Fibroblast of lung (primary cell): ENCODE results near the gene CHAF1B. TPM values are rescaled to one million over a fixed set of nuclear protein-coding genes. Genes with fewer than 3 reads are reported as not detected.
"Not testable (repeated sequence)": the region's sequence is repeated elsewhere in the genome, so short reads cannot be mapped to it uniquely, and the experiment has no call there.

ENCODE experiments used
- DNase-seq, 2 donors: peaks; one replicate each; pipeline versions ENCODE4 v3.0.0 to v3.0.0-alpha.2; 2010; ENCODE audit warnings: low read depth in 2 of 2
- H2AFZ ChIP-seq: 2 replicates; pipeline ENCODE4 v1.5.1; 2012; ENCODE audit warnings: low read length, control low read depth, inconsistent platforms
- H3K27ac ChIP-seq: 2 replicates; pipeline ENCODE4 v1.5.1; 2011; ENCODE audit warnings: low read length, control low read depth; ENCODE audit not compliant: insufficient read depth
- H3K27me3 ChIP-seq: 2 replicates; pipeline ENCODE4 v1.5.1; 2011; ENCODE audit warnings: mild to moderate bottlenecking, low read length; ENCODE audit not compliant: control insufficient read depth, insufficient read depth
- H3K36me3 ChIP-seq: 2 replicates; pipeline ENCODE4 v1.5.1; 2011; ENCODE audit warnings: low read length; ENCODE audit not compliant: control insufficient read depth, insufficient read depth
- H3K4me1 ChIP-seq: 2 replicates; pipeline ENCODE4 v1.5.1; 2011; ENCODE audit warnings: low read length; ENCODE audit not compliant: control insufficient read depth, insufficient read depth; ENCODE audit errors: extremely low read depth
- H3K4me2 ChIP-seq: 2 replicates; pipeline ENCODE4 v1.5.1; 2011; ENCODE audit warnings: low read length, control low read depth; ENCODE audit not compliant: insufficient read depth; ENCODE audit errors: extremely low read depth
- H3K4me3 ChIP-seq, 4 experiments: fragments of 200-600 bp in 1 of 4; sonication (generic) in 1 of 4; replicated peaks in 1 of 4; 2 replicates each; pipeline ENCODE4 v1.5.1; 2011 to 2016; ENCODE audit warnings: low read length in 4 of 4, low read depth in 3 of 4, mild to moderate bottlenecking in 3 of 4, control low read depth in 2 of 4, inconsistent platforms in 1 of 4, mixed read lengths in 1 of 4; ENCODE audit not compliant: insufficient read depth in 1 of 4; ENCODE audit errors: control extremely low read depth in 1 of 4
- H3K79me2 ChIP-seq: 2 replicates; pipeline ENCODE4 v1.5.1; 2012; ENCODE audit warnings: mild to moderate bottlenecking, low read length, inconsistent platforms; ENCODE audit not compliant: control insufficient read depth, insufficient read depth
- H3K9ac ChIP-seq: 2 replicates; pipeline ENCODE4 v1.5.1; 2011; ENCODE audit warnings: mild to moderate bottlenecking, low read length, control low read depth; ENCODE audit not compliant: insufficient read depth
- H3K9me3 ChIP-seq: 2 replicates; pipeline ENCODE4 v1.5.1; 2012; ENCODE audit warnings: low read depth, low read length; ENCODE audit not compliant: control insufficient read depth, insufficient read depth
- H4K20me1 ChIP-seq: 2 replicates; pipeline ENCODE4 v1.5.1; 2011; ENCODE audit warnings: low read length; ENCODE audit not compliant: control insufficient read depth, insufficient read depth; ENCODE audit errors: extremely low read depth
- EZH2 ChIP-seq: IDR thresholded peaks from 2 replicates; pipeline ENCODE4 v1.5.1; 2012; ENCODE audit warnings: low read length, control low read depth, mild to moderate bottlenecking; ENCODE audit errors: missing control alignments
- polyA plus RNA-seq, 2 donors: library from polyadenylated mRNA; depleted of rRNA in 1 of 2; stranded (reverse) in 1 of 2; unstranded in 1 of 2; fragments of >200 nt; gene quantifications; 2 replicates each; pipeline ENCODE4 v1.2.1, GENCODE V29; 2011 to 2012; ENCODE audit warnings: missing spikeins in 1 of 2
- total RNA-seq: library from RNA; depleted of rRNA; stranded (reverse); fragments of >200 nt; gene quantifications from 2 replicates; pipeline ENCODE4 v1.2.1, GENCODE V29; 2014
- TF ChIP-seq, protein P1 (sequence below), 2 donors: IDR thresholded peaks in 1 of 2; conservative IDR thresholded peaks in 1 of 2; 1 replicate in 1 of 2; 2 replicates in 1 of 2; pipeline ENCODE4 v1.5.1; 2011 to 2012; ENCODE audit warnings: low read length in 2 of 2, control low read depth in 1 of 2, inconsistent platforms in 1 of 2, low read depth in 1 of 2, mild to moderate bottlenecking in 1 of 2

Gene CHAF1B
- total and polyA plus RNA-seq, 2 donors (not counting 1 experiment from before 2014, with no cell fraction given) = 0.99 to 5.2 TPM

- H2AFZ ChIP-seq = peak overlapping the region; percentile 80
- no peaks in the 10 kb centered on the region for H3K79me2 ChIP-seq
- H3K4me1 ChIP-seq = peaks cover 2% of the 10 kb centered on the region
- no peak for TF ChIP-seq EZH2
- TF ChIP-seq, protein P1, sequence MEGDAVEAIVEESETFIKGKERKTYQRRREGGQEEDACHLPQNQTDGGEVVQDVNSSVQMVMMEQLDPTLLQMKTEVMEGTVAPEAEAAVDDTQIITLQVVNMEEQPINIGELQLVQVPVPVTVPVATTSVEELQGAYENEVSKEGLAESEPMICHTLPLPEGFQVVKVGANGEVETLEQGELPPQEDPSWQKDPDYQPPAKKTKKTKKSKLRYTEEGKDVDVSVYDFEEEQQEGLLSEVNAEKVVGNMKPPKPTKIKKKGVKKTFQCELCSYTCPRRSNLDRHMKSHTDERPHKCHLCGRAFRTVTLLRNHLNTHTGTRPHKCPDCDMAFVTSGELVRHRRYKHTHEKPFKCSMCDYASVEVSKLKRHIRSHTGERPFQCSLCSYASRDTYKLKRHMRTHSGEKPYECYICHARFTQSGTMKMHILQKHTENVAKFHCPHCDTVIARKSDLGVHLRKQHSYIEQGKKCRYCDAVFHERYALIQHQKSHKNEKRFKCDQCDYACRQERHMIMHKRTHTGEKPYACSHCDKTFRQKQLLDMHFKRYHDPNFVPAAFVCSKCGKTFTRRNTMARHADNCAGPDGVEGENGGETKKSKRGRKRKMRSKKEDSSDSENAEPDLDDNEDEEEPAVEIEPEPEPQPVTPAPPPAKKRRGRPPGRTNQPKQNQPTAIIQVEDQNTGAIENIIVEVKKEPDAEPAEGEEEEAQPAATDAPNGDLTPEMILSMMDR (conservative IDR thresholded peaks at IDR 0.05 in 1 of 2, IDR thresholded peaks at IDR 0.05 in 1 of 2; ENCODE audit: low read depth in 1 of 2, low read length in 2 of 2) = no peak
- no peaks in the 10 kb centered on the region for H3K27me3 ChIP-seq
- peak in 1 of 2 donors; percentile 20 for DNase-seq
- peak overlapping the region; percentile 62 to 73 (median 66) for H3K4me3 ChIP-seq
- H3K36me3 ChIP-seq = no peaks in the 10 kb centered on the region
- H3K9ac ChIP-seq = peak overlapping the region; percentile 74
- H4K20me1 ChIP-seq = no peaks in the 10 kb centered on the region
- peak overlapping the region; percentile 93 for H3K4me2 ChIP-seq
- no peaks in the 10 kb centered on the region for H3K9me3 ChIP-seq
- peak overlapping the region; percentile 47 for H3K27ac ChIP-seq
Observed at GRCh38 chr21:36386031-36386642, 945 bp downstream of the CHAF1B start.

DNA sequence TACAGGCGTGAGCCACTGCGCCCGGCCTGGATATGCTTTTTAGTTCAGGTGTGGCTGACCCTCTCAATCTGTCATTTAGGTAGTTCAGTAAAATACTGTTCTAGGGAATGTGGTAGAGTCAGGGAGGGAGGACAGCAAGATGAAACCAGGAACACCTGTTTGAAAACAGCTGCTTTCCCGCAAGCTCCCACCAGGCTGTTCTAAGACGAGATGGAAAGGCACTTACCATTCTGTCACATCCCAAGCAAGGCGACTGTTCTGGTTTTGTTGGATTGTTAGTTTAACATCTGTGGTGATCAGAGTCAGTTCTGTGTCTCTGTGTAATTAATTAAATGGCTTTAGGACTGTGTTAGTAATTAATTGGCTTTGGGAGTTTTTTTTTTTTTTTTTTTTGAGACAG is 2.9 kb downstream of the CHAF1B start:
- Histone ChIP-seq H3K4me2 (no peak overlapping the region), H3K27ac (no peak overlapping the region), H3K36me3 (no peaks in the 10 kb centered on the region), H2AFZ (no peak overlapping the region), H3K27me3 (no peaks in the 10 kb centered on the region), H3K79me2 (no peaks in the 10 kb centered on the region), H4K20me1 (no peaks in the 10 kb centered on the region), H3K4me3 (no peak overlapping the region), H3K9ac (no peak overlapping the region), H3K9me3 (no peaks in the 10 kb centered on the region), H3K4me1 (peaks cover 2% of the 10 kb centered on the region)
- TF ChIP-seq, protein P1 (conservative IDR thresholded peaks at IDR 0.05 in 1 of 2, IDR thresholded peaks at IDR 0.05 in 1 of 2; ENCODE audit: low read depth in 1 of 2, low read length in 2 of 2) = no peak
- TF ChIP-seq EZH2 = no peak
- no peak for DNase-seq

DNA sequence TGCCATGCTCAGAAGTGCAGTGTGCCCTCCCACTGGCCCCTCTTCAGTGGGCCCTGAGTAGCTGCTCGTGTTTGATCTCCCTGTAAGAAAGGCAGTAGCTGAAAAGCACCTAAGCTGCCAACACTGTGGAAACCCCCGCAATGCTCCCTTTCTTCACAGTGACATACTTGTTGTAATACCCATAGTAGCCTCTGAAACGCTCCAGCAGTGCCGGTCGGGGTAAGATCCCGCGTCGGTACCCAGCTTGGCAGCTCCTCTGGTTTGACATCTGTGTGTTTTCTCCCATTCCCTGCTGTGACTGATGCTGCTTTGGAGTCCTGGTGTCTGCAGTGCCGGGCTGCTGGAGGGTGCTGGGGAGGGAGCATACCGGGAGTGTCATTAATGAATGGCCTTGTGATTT is 3.6 kb downstream of the CHAF1B start:
- H4K20me1 ChIP-seq = no peaks in the 10 kb centered on the region
- peak overlapping the region; percentile 35 for H2AFZ ChIP-seq
- H3K27ac ChIP-seq = no peak overlapping the region
- no peak for TF ChIP-seq EZH2
- TF ChIP-seq, protein P1 (conservative IDR thresholded peaks at IDR 0.05 in 1 of 2, IDR thresholded peaks at IDR 0.05 in 1 of 2; ENCODE audit: low read depth in 1 of 2, low read length in 2 of 2) = peak in 1 of 2 donors; percentile 45
- H3K36me3 ChIP-seq = no peaks in the 10 kb centered on the region
- H3K4me1 ChIP-seq = peaks cover 2% of the 10 kb centered on the region
- no peak overlapping the region for H3K4me3 ChIP-seq
- peak overlapping the region; percentile 25 for H3K4me2 ChIP-seq
- no peaks in the 10 kb centered on the region for H3K9me3 ChIP-seq
- H3K27me3 ChIP-seq = no peaks in the 10 kb centered on the region
- H3K79me2 ChIP-seq = no peaks in the 10 kb centered on the region
- DNase-seq = peak; percentile 35 to 75
- no peak overlapping the region for H3K9ac ChIP-seq

- H3K36me3 ChIP-seq, H3K9ac ChIP-seq, DNase-seq, H3K27me3 ChIP-seq, H3K9me3 ChIP-seq, H3K4me3 ChIP-seq, H3K4me2 ChIP-seq, H3K4me1 ChIP-seq, H3K27ac ChIP-seq, H4K20me1 ChIP-seq, H3K79me2 ChIP-seq, H2AFZ ChIP-seq: not testable (repeated sequence)
Observed at GRCh38 chr21:36391649-36392048, 6.5 kb downstream of the CHAF1B start.
